GM19455 (cell line): ENCODE data around the gene AP1S1.

ENCODE experiments used
- ATAC-seq: cut with Tn5 transposase; IDR thresholded peaks from one replicate; pipeline ENCODE4 v1.9.1; 2021; ENCODE audit not compliant: unreplicated experiment

Gene AP1S1

GRCh38 chr7:101169838-101170551, 15.7 kb downstream of the AP1S1 start:
- ATAC-seq, result no peak

GRCh38 chr7:101170617-101171441, 16.6 kb downstream of the AP1S1 start:
- ATAC-seq, result no peak

- no peak for ATAC-seq
These were observed 17.2 kb downstream of the AP1S1 start for GRCh38 chr7:101171442-101171837.

- no peak for ATAC-seq
These were observed 18.0 kb downstream of the AP1S1 start for GRCh38 chr7:101172005-101172853.

GRCh38 chr7:101172854-101173751, 18.8 kb downstream of the AP1S1 start:
- no peak for ATAC-seq

GRCh38 chr7:101173752-101174244, 19.5 kb downstream of the AP1S1 start:
- ATAC-seq, result peak; percentile 52

GRCh38 chr7:101174322-101174854, 20.1 kb downstream of the AP1S1 start:
- ATAC-seq, result no peak

GRCh38 chr7:101175664-101176063, 21.4 kb downstream of the AP1S1 start:
- no peak for ATAC-seq

GRCh38 chr7:101177644-101178043, 23.4 kb downstream of the AP1S1 start:
- ATAC-seq, result no peak

GRCh38 chr7:101179117-101179516, 24.8 kb downstream of the AP1S1 start:
- no peak for ATAC-seq

- ATAC-seq, result no peak
These were observed 25.4 kb downstream of the AP1S1 start for GRCh38 chr7:101179713-101180112.

GRCh38 chr7:101180130-101180755, 26.0 kb downstream of the AP1S1 start, which contains the start of gene NAT16:
Gene NAT16 (minus strand): TSS chr7:101180293. CDS start chr7:101174807, 5,486 bp downstream.
- no peak for ATAC-seq

GRCh38 chr7:101185258-101185839, 31.1 kb downstream of the AP1S1 start:
- ATAC-seq, result no peak

GRCh38 chr7:101186194-101186593, 31.9 kb downstream of the AP1S1 start:
- no peak for ATAC-seq

GRCh38 chr7:101186844-101187428, 32.7 kb downstream of the AP1S1 start:
- no peak for ATAC-seq

GRCh38 chr7:101189109-101189508, 34.8 kb downstream of the AP1S1 start:
- ATAC-seq, result no peak

GRCh38 chr7:101195884-101196283, 41.6 kb downstream of the AP1S1 start:
- ATAC-seq, result no peak

GRCh38 chr7:101197991-101198390, 43.7 kb downstream of the AP1S1 start:
- ATAC-seq, result no peak

- ATAC-seq, result no peak
These were observed 44.2 kb downstream of the AP1S1 start for GRCh38 chr7:101198476-101198875.
